ENCODE measurements around the gene RGN.
"Not testable (repeated sequence)": the region's sequence is repeated elsewhere in the genome, so short reads cannot be mapped to it uniquely, and the experiment has no call there.

The RGN gene

GRCh38 chrX:47078129-47079043, at the start of gene RGN:
RGN (plus strand) TSS chrX:47078443; CDS start chrX:47081145, 2,702 bp downstream.
- no peak for DNase-seq (ENCODE audit: low read depth in 2 of 3, low spot score in 1 of 3)

- DNase-seq (ENCODE audit: low read depth in 2 of 3, low spot score in 1 of 3): peak in 1 of 3 donors; percentile 64
These were observed 47.9 kb upstream of the RGN start for GRCh38 chrX:47030339-47030738.

GRCh38 chrX:47047989-47048388, 30.3 kb upstream of the RGN start:
- no peak for DNase-seq (ENCODE audit: low read depth in 2 of 3, low spot score in 1 of 3)

- DNase-seq (ENCODE audit: low read depth in 2 of 3, low spot score in 1 of 3): no peak
These were observed 18.9 kb upstream of the RGN start for GRCh38 chrX:47059142-47059874.

GRCh38 chrX:47060708-47061107, 17.5 kb upstream of the RGN start:
- DNase-seq (ENCODE audit: low read depth in 2 of 3, low spot score in 1 of 3): no peak

- no peak for DNase-seq (ENCODE audit: low read depth in 2 of 3, low spot score in 1 of 3)
These were observed 16.9 kb upstream of the RGN start for GRCh38 chrX:47061238-47061919.

- no peak for DNase-seq (ENCODE audit: low read depth in 2 of 3, low spot score in 1 of 3)
These were observed 15.1 kb upstream of the RGN start for GRCh38 chrX:47063179-47063578.

GRCh38 chrX:47068214-47068613, 10.0 kb upstream of the RGN start:
- no peak for DNase-seq (ENCODE audit: low read depth in 2 of 3, low spot score in 1 of 3)

GRCh38 chrX:47068720-47069119, 9.5 kb upstream of the RGN start:
- DNase-seq (ENCODE audit: low read depth in 2 of 3, low spot score in 1 of 3): no peak

GRCh38 chrX:47080215-47080914, 2.1 kb downstream of the RGN start:
- no peak for DNase-seq (ENCODE audit: low read depth in 2 of 3, low spot score in 1 of 3)

- no peak for DNase-seq (ENCODE audit: low read depth in 2 of 3, low spot score in 1 of 3)
These were observed 2.6 kb downstream of the RGN start for GRCh38 chrX:47080915-47081236.

GRCh38 chrX:47091149-47091775, 13.0 kb downstream of the RGN start:
- DNase-seq (ENCODE audit: low read depth in 2 of 3, low spot score in 1 of 3): no peak

- no peak for DNase-seq (ENCODE audit: low read depth in 2 of 3, low spot score in 1 of 3)
These were observed 15.0 kb downstream of the RGN start for GRCh38 chrX:47093248-47093647.

GRCh38 chrX:47093860-47094259, 15.6 kb downstream of the RGN start:
- no peak for DNase-seq (ENCODE audit: low read depth in 2 of 3, low spot score in 1 of 3)

GRCh38 chrX:47097018-47097417, 18.8 kb downstream of the RGN start:
- no peak for DNase-seq (ENCODE audit: low read depth in 2 of 3, low spot score in 1 of 3)

- DNase-seq (ENCODE audit: low read depth in 2 of 3, low spot score in 1 of 3): no peak
These were observed 20.3 kb downstream of the RGN start for GRCh38 chrX:47098338-47099094.

GRCh38 chrX:47101206-47101605, 23.0 kb downstream of the RGN start:
- DNase-seq (ENCODE audit: low read depth in 2 of 3, low spot score in 1 of 3): no peak

GRCh38 chrX:47110936-47111615, 32.8 kb downstream of the RGN start:
- not testable (repeated sequence) for DNase-seq (ENCODE audit: low read depth in 2 of 3, low spot score in 1 of 3)

GRCh38 chrX:47112316-47112954, 34.2 kb downstream of the RGN start:
- DNase-seq (ENCODE audit: low read depth in 2 of 3, low spot score in 1 of 3): no peak

Measured in stimulated activated CD4-positive, alpha-beta T cell treated with anti-CD3 and anti-CD28 coated beads, Interleukin-12 subunit alpha, Interleukin-12 subunit beta, amount 100 ng/mL, for 48 hours (primary cell).